GM21717 (cell line): Measurements from ENCODE around the gene MORN4.
A peak's percentile ranks its signal among the peaks of the same experiment; 100 is the strongest.
"Not testable (repeated sequence)": the region's sequence is repeated elsewhere in the genome, so short reads cannot be mapped to it uniquely, and the experiment has no call there.

Experiments
- ATAC-seq: cut with Tn5 transposase; IDR thresholded peaks from one replicate; pipeline ENCODE4 v1.9.1; 2021; ENCODE audit warnings: mild to moderate bottlenecking, moderate library complexity; ENCODE audit not compliant: unreplicated experiment

MORN4 gene

DNA sequence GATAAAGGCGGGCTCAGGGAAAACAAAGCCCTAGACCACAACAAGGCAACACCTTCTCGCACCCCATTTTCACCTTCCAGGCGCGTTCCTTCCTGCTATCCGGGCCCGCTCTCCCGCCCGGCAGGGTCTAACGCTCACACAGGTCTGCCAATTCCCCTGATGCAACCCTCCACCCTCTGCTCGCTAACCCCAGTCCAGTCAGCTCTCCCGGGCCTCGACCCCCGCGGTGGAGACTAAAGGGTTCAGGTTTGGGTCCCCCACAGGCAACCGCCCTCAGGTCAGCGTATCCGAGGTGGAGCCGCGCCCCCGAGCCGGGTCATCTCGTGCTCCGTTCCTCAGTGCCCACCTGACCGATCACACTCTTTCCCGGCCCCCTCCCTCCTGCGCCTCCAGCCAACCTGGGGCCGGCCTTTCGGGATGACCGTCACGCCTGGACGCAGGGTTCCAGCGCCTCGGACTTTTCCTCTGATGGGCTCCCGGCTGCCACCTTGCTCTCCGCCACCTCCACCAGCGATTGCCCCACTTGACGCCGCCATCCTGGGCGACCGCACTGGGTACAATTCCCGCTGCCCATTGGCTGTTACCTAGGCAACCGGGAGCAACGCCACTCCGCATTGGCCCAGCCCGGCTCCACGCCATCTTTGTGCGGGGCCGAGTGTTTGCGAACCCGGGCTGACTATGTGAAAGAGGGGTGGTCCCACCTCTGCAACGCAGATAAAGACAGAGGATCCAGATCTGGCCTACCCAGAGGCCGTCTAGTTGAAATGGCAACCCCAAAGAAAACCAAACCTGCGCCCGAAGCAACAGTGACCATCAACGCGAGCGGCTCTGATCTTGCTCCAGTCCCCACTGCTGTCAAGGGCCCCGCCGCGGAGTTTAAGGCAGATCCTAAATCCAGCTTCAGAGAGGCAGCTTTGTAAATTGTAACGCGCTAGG is at the start of gene MORN4:
TSS of gene MORN4 (minus strand) at position 552 of the 936 bp plus-strand sequence. CDS start 13,847 bp downstream, outside the sequence.
- ATAC-seq = peak; percentile 96

DNA sequence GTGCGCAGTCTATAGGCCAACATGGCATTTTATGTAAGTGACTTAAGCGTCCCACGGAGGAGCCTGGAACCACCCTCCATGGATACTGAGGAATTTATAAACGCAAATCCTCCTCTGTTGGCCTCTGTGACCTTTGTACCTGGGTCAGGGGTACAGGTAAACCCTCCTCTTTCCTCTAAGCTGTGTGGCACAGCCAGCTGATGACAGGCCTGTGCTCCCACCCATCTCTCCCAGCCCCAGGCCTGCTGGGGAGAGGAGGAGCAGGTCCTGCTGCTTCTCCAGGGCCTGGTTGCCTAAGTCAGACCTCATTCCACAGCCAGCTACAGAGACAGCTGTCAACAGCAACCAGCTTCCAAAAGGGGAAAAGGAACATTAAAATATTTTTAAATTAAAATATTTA is 48.7 kb upstream of the MORN4 start:
- ATAC-seq = no peak

- no peak for ATAC-seq
These were observed 46.3 kb upstream of the MORN4 start for GRCh38 chr10:97679594-97679993.

DNA sequence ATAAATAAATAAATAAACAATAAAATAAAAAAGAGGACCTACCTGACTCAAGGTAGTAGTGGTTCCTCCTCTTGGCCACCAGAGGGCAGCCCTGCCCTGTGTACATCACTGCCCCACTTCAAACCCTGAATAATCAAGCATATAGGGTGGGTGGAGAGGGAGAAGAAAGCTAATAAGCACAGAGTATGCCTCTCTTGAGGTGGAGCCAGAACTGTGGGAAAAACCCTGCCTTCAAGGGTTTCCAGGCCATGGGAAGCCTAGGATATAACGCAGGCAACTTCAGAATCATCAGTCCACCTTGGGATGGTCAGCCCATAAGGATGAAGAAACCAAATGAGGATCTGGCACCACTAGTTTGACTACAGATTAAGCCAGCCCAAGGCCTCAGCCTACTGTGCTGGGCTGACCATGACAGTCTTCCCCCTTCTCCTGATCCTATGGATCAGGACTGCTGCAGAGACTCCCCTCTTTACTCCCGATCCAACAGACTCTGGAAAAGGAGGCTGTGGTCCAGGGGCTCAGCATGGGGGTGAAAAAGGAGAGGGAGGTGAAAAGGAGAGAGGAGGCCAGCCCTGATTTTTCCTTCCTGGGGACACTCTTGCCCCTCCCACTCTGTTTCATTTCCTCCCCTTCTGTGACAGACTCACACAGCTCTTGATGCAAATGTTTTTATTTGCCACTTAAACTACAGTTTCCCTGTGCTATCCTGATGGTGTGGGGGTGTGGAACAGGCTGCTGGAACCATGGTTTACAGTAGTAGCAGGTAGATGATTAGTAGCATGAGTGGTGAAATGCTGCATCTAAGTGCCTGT is 43.7 kb upstream of the MORN4 start:
- ATAC-seq = peak; percentile 73

DNA sequence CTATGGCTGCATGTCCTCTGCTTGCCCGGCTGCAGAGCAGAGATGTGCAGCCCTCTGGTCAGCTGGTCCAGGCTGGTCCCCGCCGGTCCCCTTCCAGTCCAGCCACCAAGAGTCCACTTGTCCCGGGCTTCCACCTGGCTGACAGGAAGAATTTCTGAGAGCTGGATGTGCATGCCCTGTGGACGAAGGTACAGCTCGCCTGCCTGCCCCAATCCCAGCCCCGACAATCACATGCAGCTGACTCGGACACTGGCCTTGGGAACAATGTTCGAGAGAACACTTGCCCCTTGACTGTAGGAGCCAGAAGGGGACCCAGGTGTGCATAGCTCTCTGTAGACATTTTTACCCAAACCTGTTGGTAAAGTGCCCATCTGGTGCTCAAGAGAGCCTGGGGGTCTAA is 41.9 kb upstream of the MORN4 start:
- no peak for ATAC-seq

GRCh38 chr10:97673736-97674525 is 40.6 kb upstream of the MORN4 start:
- no peak for ATAC-seq

- no peak for ATAC-seq
These were observed 36.3 kb upstream of the MORN4 start for GRCh38 chr10:97669571-97669970.

DNA sequence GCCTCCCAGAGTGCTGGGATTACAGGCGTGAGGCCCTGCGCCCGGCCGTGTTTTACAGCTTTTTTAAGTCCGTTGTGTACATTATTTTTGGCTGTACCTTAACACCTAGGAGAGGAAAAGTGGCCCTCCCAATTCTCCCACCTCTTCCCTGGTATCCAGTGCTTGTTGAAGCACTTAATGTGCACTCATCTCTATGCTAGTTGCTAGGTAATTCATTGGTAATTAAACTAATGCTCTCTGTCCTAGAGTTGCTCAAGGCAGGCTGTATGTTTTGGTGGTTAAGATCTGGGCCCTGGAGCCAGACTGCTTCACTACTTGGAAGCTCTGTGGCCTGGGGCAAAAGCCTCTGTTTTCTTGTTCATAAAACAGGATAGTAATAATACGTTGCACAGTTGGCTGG is 34.2 kb upstream of the MORN4 start:
- no peak for ATAC-seq

- ATAC-seq = no peak
These were observed 33.7 kb upstream of the MORN4 start for GRCh38 chr10:97666992-97667391.

DNA sequence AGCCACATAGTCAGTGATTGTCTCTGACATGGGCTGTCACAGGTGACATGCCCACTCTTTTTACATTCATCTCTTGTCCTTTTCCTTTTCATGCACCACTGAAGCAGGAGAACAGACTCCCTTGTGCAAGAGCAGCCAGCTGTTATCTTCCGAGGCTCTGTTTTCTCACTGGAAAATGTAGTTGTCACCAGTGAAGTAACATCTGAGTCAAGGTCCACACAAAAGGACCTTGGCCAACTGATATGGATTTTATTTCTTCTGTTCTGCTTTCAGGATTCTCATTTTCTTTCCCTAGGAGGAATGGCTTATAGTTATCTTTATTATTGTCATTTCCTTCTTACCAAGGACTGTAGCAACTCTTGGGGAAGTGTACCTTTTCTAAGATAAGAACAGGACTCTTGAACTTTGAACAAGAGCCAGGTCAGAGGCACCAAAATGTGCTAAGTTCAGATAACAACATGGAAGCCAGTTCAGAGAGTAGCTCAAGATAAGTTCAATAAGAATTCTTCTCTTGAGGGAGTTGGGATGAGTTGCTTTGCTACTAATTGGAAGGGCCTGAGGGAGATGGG is 31.1 kb upstream of the MORN4 start:
- ATAC-seq = no peak

GRCh38 chr10:97659589-97659988 is 26.3 kb upstream of the MORN4 start:
- no peak for ATAC-seq

DNA sequence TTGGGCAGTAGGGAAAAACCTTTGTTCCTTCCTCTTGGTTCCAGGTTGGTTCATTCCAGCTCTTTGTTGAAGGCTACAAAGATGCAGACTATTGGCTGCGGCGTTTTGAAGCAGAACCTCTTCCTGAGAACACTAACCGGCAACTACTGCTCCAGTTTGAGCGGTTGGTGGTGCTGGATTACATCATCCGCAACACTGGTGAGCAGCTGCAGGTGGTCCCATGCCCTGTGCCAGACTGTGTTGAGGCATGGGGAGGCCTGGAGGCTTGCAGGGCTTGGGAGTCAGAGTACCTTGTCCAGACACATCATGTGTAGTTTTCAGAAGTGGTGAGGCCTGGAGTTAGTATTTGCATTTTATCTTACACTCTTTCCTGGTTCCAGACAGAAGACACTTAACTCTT is 23.5 kb upstream of the MORN4 start:
- ATAC-seq = no peak

- ATAC-seq = no peak
These were observed 18.5 kb upstream of the MORN4 start for GRCh38 chr10:97651773-97652172.

- ATAC-seq = no peak
These were observed 17.4 kb upstream of the MORN4 start for GRCh38 chr10:97650726-97651125.

- ATAC-seq = not testable (repeated sequence)
These were observed 16.1 kb upstream of the MORN4 start for GRCh38 chr10:97649405-97649750.

- peak; percentile 57 for ATAC-seq
These were observed 15.5 kb upstream of the MORN4 start for GRCh38 chr10:97648562-97649404.

DNA sequence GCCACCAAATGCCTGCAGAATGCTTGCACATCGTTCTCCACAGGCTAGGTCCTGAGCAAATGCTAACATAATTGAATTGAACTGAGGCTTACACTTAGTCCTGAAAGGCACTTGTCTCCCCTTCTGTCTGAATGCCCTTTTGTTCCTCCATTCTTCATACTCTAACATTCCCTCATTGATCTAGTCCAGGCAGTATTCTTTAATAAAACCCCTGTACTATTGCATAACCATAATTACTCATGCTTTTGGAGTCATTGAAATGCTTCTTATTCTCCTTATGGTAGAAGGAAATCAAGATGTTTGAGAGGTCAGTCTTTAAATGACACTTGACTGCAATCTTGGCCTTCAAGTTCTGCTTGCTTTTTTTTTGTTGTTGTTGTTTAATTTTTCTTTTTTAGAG is 14.3 kb upstream of the MORN4 start:
- ATAC-seq = no peak

GRCh38 chr10:97644936-97645335 is 11.6 kb upstream of the MORN4 start:
- no peak for ATAC-seq

GRCh38 chr10:97643441-97643985 is 10.2 kb upstream of the MORN4 start:
- ATAC-seq = no peak
